H9 (cell line): ENCODE measurements around the gene ABHD12. TPM values are rescaled to one million over a fixed set of nuclear protein-coding genes. Genes with fewer than 3 reads are reported as not detected.

Experiments used
- DNase-seq: peaks from one replicate; pipeline ENCODE4 v3.0.0-alpha.2; 2017
- H2AFZ ChIP-seq: one replicate; pipeline ENCODE4 v1.6.1; 2013; ENCODE audit warnings: mild to moderate bottlenecking, low read length, control low read depth, moderate library complexity
- H2AK5ac ChIP-seq: 2 replicates; pipeline ENCODE4 v1.6.1; 2013; ENCODE audit warnings: low read length, control low read depth, mixed read lengths; ENCODE audit not compliant: insufficient read length
- H2BK120ac ChIP-seq: one replicate; pipeline ENCODE4 v1.6.1; 2013; ENCODE audit warnings: low read depth, mild to moderate bottlenecking, low read length, control low read depth, inconsistent platforms; ENCODE audit not compliant: poor library complexity, severe bottlenecking
- H2BK12ac ChIP-seq: 2 replicates; pipeline ENCODE4 v1.6.1; 2013; ENCODE audit warnings: low read length, control low read depth, mixed read lengths, low read depth; ENCODE audit not compliant: insufficient read length
- H2BK15ac ChIP-seq: 2 replicates; pipeline ENCODE4 v1.6.1; 2013; ENCODE audit warnings: low read depth, low read length, control low read depth
- H2BK20ac ChIP-seq: one replicate; pipeline ENCODE4 v1.6.1; 2013; ENCODE audit warnings: low read depth, mild to moderate bottlenecking, low read length, control low read depth, inconsistent platforms; ENCODE audit not compliant: poor library complexity, severe bottlenecking
- H2BK5ac ChIP-seq: 2 replicates; pipeline ENCODE4 v1.6.1; 2013; ENCODE audit warnings: low read length, control low read depth, mixed read lengths; ENCODE audit not compliant: insufficient read length
- H3K14ac ChIP-seq: 2 replicates; pipeline ENCODE4 v1.6.1; 2013; ENCODE audit warnings: low read length, control low read depth; ENCODE audit not compliant: insufficient read depth
- H3K18ac ChIP-seq: 2 replicates; pipeline ENCODE4 v1.6.1; 2013; ENCODE audit warnings: low read depth, mild to moderate bottlenecking, mixed read lengths, low read length, control low read depth; ENCODE audit not compliant: insufficient read length
- H3K23ac ChIP-seq: 2 replicates; pipeline ENCODE4 v1.6.1; 2013; ENCODE audit warnings: low read length, control low read depth, mixed read lengths, low read depth; ENCODE audit not compliant: insufficient read length
- H3K23me2 ChIP-seq: 2 replicates; pipeline ENCODE4 v1.6.1; 2013; ENCODE audit warnings: low read depth, mild to moderate bottlenecking, mixed read lengths, low read length, control low read depth; ENCODE audit not compliant: insufficient read length, poor library complexity, severe bottlenecking
- H3K27ac ChIP-seq: 2 replicates; pipeline ENCODE4 v1.5.1; 2013; ENCODE audit warnings: low read length, control low read depth, mixed read lengths, low read depth; ENCODE audit not compliant: insufficient read length
- H3K27me3 ChIP-seq: 2 replicates; pipeline ENCODE4 v1.6.1; 2013; ENCODE audit warnings: low read length, control low read depth, inconsistent platforms; ENCODE audit not compliant: insufficient read depth
- H3K4ac ChIP-seq: 2 replicates; pipeline ENCODE4 v1.6.1; 2013; ENCODE audit warnings: low read depth, mild to moderate bottlenecking, control low read depth, inconsistent platforms, low read length, moderate library complexity
- H3K4me1 ChIP-seq: 2 replicates; pipeline ENCODE4 v1.6.1; 2013; ENCODE audit warnings: low read length, control low read depth, inconsistent platforms; ENCODE audit not compliant: insufficient read depth
- H3K4me2 ChIP-seq: 2 replicates; pipeline ENCODE4 v1.6.1; 2013; ENCODE audit warnings: low read length, control low read depth, mixed read lengths; ENCODE audit not compliant: insufficient read length, insufficient read depth
- H3K56ac ChIP-seq: 2 replicates; pipeline ENCODE4 v1.6.1; 2013; ENCODE audit warnings: low read depth, mild to moderate bottlenecking, mixed read lengths, low read length, control low read depth; ENCODE audit not compliant: insufficient read length
- H3K79me1 ChIP-seq: 2 replicates; pipeline ENCODE4 v1.6.1; 2013; ENCODE audit warnings: low read depth, mild to moderate bottlenecking, moderate library complexity, low read length, control low read depth, inconsistent platforms; ENCODE audit not compliant: insufficient read depth, poor library complexity, severe bottlenecking
- H3K79me2 ChIP-seq: 2 replicates; pipeline ENCODE4 v1.6.1; 2013; ENCODE audit warnings: low read length, control low read depth, inconsistent platforms; ENCODE audit not compliant: insufficient read depth
- H3K9ac ChIP-seq: 2 replicates; pipeline ENCODE4 v1.6.1; 2013; ENCODE audit warnings: low read length, control low read depth, mixed read lengths; ENCODE audit not compliant: insufficient read length; ENCODE audit errors: extremely low read depth
- H3K9me3 ChIP-seq: one replicate; pipeline ENCODE4 v1.6.1; 2013; ENCODE audit warnings: low read depth, low read length, inconsistent platforms; ENCODE audit not compliant: control insufficient read depth
- H3T11ph ChIP-seq: one replicate; pipeline ENCODE4 v1.6.1; 2013; ENCODE audit warnings: mild to moderate bottlenecking, low read length, control low read depth, inconsistent platforms
- H4K20me1 ChIP-seq: one replicate; pipeline ENCODE4 v1.6.1; 2013; ENCODE audit not compliant: control insufficient read depth, insufficient read length, insufficient read depth
- H4K5ac ChIP-seq: 2 replicates; pipeline ENCODE4 v1.6.1; 2013; ENCODE audit warnings: low read depth, mild to moderate bottlenecking, mixed read lengths, low read length, control low read depth; ENCODE audit not compliant: insufficient read length
- H4K8ac ChIP-seq: replicated peaks from 2 replicates; pipeline ENCODE4 v1.6.1; 2013; ENCODE audit warnings: low read length, control low read depth, mixed read lengths, low read depth; ENCODE audit not compliant: insufficient read length
- H4K91ac ChIP-seq: 2 replicates; pipeline ENCODE4 v1.6.1; 2013; ENCODE audit warnings: low read depth, mild to moderate bottlenecking, moderate library complexity, mixed read lengths, low read length, control low read depth; ENCODE audit not compliant: insufficient read length
- H3K27ac Mint-ChIP-seq, 3 experiments: 2 replicates in 2 of 3; 3 replicates in 1 of 3; pipeline ENCODE4 v1.8.0; 2020 to 2021; ENCODE audit warnings: mixed read lengths in 3 of 3, mild to moderate bottlenecking in 1 of 3, moderate library complexity in 1 of 3
- H3K27me3 Mint-ChIP-seq: 2 replicates; pipeline ENCODE4 v1.8.0; 2021; ENCODE audit warnings: low read depth, mild to moderate bottlenecking, moderate library complexity, mixed read lengths
- H3K36me3 Mint-ChIP-seq, 3 experiments: 2 replicates in 2 of 3; 3 replicates in 1 of 3; pipeline ENCODE4 v1.8.0; 2020 to 2021; ENCODE audit warnings: low read depth in 3 of 3, mixed read lengths in 3 of 3; ENCODE audit not compliant: insufficient read depth in 1 of 3
- H3K4me1 Mint-ChIP-seq, 2 experiments: 2 replicates each; pipeline ENCODE4 v1.8.0; 2020; ENCODE audit warnings: mixed read lengths in 2 of 2
- H3K4me3 Mint-ChIP-seq, 2 experiments: 2 replicates in 1 of 2; 3 replicates in 1 of 2; pipeline ENCODE4 v1.8.0; 2020 to 2021; ENCODE audit warnings: mild to moderate bottlenecking in 2 of 2, mixed read lengths in 2 of 2, moderate library complexity in 1 of 2
- H3K9me3 Mint-ChIP-seq, 2 experiments: 2 replicates in 1 of 2; 3 replicates in 1 of 2; pipeline ENCODE4 v1.8.0; 2020; ENCODE audit warnings: mild to moderate bottlenecking in 2 of 2, mixed read lengths in 2 of 2, moderate library complexity in 1 of 2
- CTCF ChIP-seq: fragments of 200-600 bp; sonication (generic); conservative IDR thresholded peaks from 3 replicates; pipeline ENCODE4 v1.8.0; 2021; ENCODE audit warnings: antibody characterized with exemption, mild to moderate bottlenecking
- WGBS: extraction: QIAGEN DNeasy Blood & Tissue Kit; methylation state at CpG from one replicate; pipeline ENCODE4 v1.1.7; 2013; ENCODE audit warnings: missing lambda C conversion rate, low lambda C conversion rate, mixed read lengths; ENCODE audit not compliant: insufficient read length; ENCODE audit errors: extremely low coverage; 5-methylcytosine and 5-hydroxymethylcytosine counted together
- total RNA-seq: library from RNA; stranded (reverse); gene quantifications from 2 replicates; pipeline ENCODE4 v1.2.1, GENCODE V29; 2021

ABHD12 gene
- total RNA-seq, 1 experiment from 2014 or later, result 54.4 TPM

GRCh38 chr20:25364180-25364788 lies 26.4 kb downstream of the ABHD12 start:
- WGBS, result no CpG with 5 or more reads among the region's 3 CpGs
- Histone ChIP-seq H3K4me2 (no peak overlapping the region), H4K20me1 (no peaks in the 10 kb centered on the region), H2AFZ (no peak overlapping the region), H3K79me2 (peaks cover 3% of the 10 kb centered on the region; the same call in 1 of the 2 replicates), H2BK5ac (no peak overlapping the region), H2AK5ac (no peak overlapping the region), H3K4ac (no peak overlapping the region), H4K91ac (no peak overlapping the region), H3K27ac (no peak overlapping the region), H3K4me1 (peaks cover 3% of the 10 kb centered on the region; the same call in 1 of the 2 replicates), H3K23me2 (no peaks in the 10 kb centered on the region), H3T11ph (no peak overlapping the region), H4K5ac (no peak overlapping the region), H2BK20ac (no peak overlapping the region), H2BK15ac (no peak overlapping the region), H3K14ac (no peak overlapping the region), H3K18ac (no peak overlapping the region), H3K9me3 (no peaks in the 10 kb centered on the region), H4K8ac (no peak overlapping the region), H3K27me3 (no peaks in the 10 kb centered on the region), H3K56ac (no peak overlapping the region), H3K23ac (no peak overlapping the region), H2BK12ac (no peak overlapping the region), H3K79me1 (peaks cover 3% of the 10 kb centered on the region), H2BK120ac (no peak overlapping the region), H3K9ac (no peak overlapping the region)
- DNase-seq, result no peak
- Mint-ChIP-seq H3K27me3 (no peaks in the 10 kb centered on the region), H3K27ac (peak overlapping the region in 2 of 3 experiments; percentile 17 to 20; a peak in 2 of 7 replicates), H3K4me3 (no peak overlapping the region; a peak in 1 of 5 replicates), H3K9me3 (peaks cover 0 to 7% of the 10 kb centered on the region in 2 experiments; a peak in 3 of 5 replicates), H3K4me1 (peaks cover 21 to 23% of the 10 kb centered on the region in 2 experiments), H3K36me3 (peaks cover 14 to 19% (median 18%) of the 10 kb centered on the region in 3 experiments)
- TF ChIP-seq CTCF, result no peak
